Mesodermal cell (in vitro differentiated cells): Measurements from ENCODE around the gene CDH23.
A peak's percentile ranks its signal among the peaks of the same experiment; 100 is the strongest.

Experiments used
- H3K27ac ChIP-seq: 2 replicates; pipeline ENCODE4 v1.7.0; 2013; ENCODE audit warnings: mild to moderate bottlenecking, low read depth, low read length, moderate library complexity; ENCODE audit not compliant: severe bottlenecking
- H3K36me3 ChIP-seq: 2 replicates; pipeline ENCODE4 v1.7.1; 2013; ENCODE audit warnings: mild to moderate bottlenecking, low read length, moderate library complexity; ENCODE audit not compliant: control insufficient read depth, insufficient read depth
- H3K4me1 ChIP-seq: one replicate; pipeline ENCODE4 v1.7.1; 2013; ENCODE audit warnings: mild to moderate bottlenecking, low read length; ENCODE audit not compliant: insufficient read depth, control insufficient read depth, poor library complexity, severe bottlenecking
- H3K4me3 ChIP-seq: 2 replicates; pipeline ENCODE4 v1.7.0; 2013; ENCODE audit warnings: low read length, control low read depth, mild to moderate bottlenecking; ENCODE audit not compliant: insufficient read depth, poor library complexity, severe bottlenecking; ENCODE audit errors: extremely low read depth
- H3K9me3 ChIP-seq: 2 replicates; pipeline ENCODE4 v1.7.1; 2013; ENCODE audit warnings: mild to moderate bottlenecking, low read length, moderate library complexity; ENCODE audit not compliant: control insufficient read depth
- WGBS, 2 experiments: methylation state at CpG; one replicate each; pipeline ENCODE4 v1.1.5; 2013; ENCODE audit warnings: missing lambda C conversion rate in 2 of 2; ENCODE audit not compliant: insufficient coverage in 2 of 2; 5-methylcytosine and 5-hydroxymethylcytosine counted together

CDH23 gene

DNA sequence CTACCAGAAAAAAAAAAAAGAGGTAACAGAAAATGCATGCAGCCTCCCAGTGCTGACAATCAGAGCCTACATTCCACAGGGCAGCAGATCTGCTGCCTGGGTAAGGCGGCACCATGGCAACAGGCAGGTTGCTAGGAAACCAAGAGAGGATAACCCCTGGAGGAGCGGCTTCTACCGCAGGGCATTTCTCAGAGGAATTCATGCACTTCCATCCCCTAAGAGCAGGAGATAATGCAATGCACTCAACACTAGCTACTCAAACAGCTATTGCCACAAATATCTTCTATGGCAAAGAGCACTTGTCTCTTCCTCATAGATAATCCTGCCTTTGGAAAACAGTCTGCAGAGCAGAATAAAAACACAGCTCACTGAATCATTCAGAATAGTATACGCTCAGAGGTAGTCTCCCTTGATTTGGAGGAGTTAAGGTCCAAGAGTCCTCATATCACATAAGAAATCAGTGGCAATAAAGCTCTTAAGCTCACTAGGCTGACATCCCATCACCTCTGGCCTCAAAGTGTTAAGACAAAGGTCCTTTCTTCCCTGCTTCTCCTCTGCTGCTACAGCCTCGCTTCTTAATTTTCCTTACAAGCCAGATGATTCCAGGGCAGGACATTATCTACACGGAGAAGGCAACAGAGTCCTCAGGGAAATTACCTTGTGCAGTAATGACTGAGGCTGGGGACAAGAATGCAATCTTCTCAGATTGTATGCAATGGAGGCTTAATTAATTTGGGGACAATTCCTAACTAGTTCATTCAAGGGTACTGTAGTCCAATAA, 443.6 kb downstream of the CDH23 start:
- peaks cover 59% of the 10 kb centered on the region for H3K4me1 ChIP-seq

DNA sequence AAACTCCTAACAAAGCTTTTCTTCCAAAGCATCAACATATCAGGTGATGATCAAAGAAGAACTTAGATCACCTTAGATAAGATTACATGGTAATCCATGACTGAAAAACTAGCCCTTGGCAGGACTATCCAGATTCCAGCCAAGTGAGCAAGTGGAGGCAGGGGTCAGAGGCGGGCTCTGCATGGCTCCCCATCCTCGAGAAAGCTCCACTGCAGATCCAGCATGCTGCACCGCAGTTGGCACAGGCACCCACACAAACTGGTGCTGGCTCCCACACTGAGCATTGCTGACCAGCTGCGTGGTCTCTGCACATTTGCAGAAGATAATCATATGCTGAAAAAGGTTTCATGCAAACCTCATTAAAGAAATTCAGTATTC, 444.2 kb downstream of the CDH23 start:
- H3K9me3 ChIP-seq: no peaks in the 10 kb centered on the region
- no peak overlapping the region for H3K4me3 ChIP-seq
- no peaks in the 10 kb centered on the region for H3K36me3 ChIP-seq
- H3K27ac ChIP-seq: peak overlapping the region; percentile 92
- 79% methylated on average over 4 of the region's 4 CpGs for WGBS, 2 experiments
- peaks cover 57% of the 10 kb centered on the region for H3K4me1 ChIP-seq

More for the DNA sequence above, 443.6 kb downstream of the CDH23 start:
- WGBS, 2 experiments: 26 to 30% methylated on average over 5 to 6 of the region's 6 CpGs
- peak overlapping the region; percentile 92 for H3K27ac ChIP-seq
- no peaks in the 10 kb centered on the region for H3K9me3 ChIP-seq
- H3K4me3 ChIP-seq: no peak overlapping the region
- no peaks in the 10 kb centered on the region for H3K36me3 ChIP-seq

DNA sequence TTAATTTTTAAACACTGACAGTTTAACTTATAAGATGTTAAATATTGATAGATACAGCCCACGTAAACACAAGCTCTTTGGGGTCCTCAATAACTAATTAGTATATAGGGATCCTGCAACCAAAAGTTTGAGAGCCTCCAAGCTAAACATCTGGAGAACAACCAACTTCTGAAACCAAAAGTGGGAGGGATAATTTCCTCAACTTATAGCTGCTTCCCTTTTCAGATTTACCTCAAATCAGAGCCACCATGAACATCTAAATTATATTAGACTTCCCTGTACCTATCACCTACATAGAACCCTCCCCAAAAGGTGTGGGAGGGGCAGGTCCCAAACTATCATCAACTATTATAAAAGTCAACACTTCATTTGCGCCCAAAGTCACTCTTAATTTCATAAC, 445.7 kb downstream of the CDH23 start:
- Histone ChIP-seq H3K27ac (no peak overlapping the region), H3K4me1 (peaks cover 43% of the 10 kb centered on the region), H3K9me3 (no peaks in the 10 kb centered on the region), H3K36me3 (no peaks in the 10 kb centered on the region), H3K4me3 (no peak overlapping the region)
- WGBS, 2 experiments: no CpG with 5 or more reads among the region's 2 CpGs

DNA sequence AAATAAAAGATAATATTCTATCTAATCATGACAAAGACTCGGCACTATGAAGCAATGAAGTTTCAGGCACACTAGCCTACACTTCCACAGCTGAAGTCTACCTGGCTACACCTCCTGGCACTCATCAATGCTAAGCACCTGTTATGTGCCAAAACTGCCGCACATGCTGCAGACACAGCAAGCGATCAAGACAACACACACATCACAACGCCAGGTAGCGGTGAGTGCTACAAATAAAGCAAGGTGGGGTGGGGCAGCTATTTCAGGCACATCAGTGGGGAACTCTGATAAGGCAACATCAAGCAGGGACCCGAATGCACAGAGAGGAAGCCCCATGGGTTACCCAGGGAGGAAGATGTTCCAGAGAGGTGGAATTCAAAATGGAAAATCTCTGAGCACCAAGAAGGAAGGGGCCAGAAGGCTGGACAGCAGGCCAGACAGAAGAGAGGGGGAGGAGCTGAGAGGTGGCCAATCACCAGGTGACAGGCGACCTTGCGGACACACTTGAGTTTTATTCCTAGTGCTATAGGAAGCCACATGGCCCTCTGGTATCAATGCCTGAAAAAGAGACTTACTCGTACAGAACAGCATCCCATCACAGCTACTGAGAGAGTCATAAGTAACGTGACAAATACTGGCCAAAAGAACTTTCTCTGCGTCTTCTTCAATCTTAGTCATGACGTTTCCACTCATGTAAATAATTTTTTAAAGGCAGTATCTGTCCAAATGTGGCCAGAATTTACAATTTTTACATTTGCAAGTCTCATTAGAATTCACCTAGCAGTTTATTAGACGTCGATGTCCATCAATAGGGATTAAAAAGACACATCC, 446.4 kb downstream of the CDH23 start:
- Histone ChIP-seq H3K36me3 (no peaks in the 10 kb centered on the region), H3K27ac (no peak overlapping the region), H3K4me1 (peaks cover 37% of the 10 kb centered on the region), H3K4me3 (no peak overlapping the region), H3K9me3 (no peaks in the 10 kb centered on the region)
- 90 to 95% methylated on average over 10 to 11 of the region's 14 CpGs for WGBS, 2 experiments

DNA sequence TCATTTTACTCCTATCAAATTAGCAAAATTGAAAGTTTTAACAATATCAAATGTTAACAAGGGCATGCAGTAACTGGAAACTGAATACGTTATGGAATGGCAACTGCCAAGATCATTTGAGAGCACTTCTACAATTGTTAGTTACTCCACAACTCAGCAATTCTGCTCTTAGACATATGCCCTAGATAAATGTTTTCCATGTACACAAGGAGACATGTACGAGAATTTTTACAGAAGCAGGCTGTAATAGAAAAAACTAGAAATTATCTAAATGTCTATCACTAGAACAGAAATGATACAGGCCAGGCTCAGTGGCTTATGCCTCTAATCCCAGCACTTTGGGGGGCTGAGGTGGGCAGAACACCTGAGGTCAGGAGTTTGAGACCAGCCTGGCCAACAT, 447.4 kb downstream of the CDH23 start:
- Histone ChIP-seq H3K4me3 (no peak overlapping the region), H3K36me3 (no peaks in the 10 kb centered on the region), H3K9me3 (no peaks in the 10 kb centered on the region), H3K4me1 (peaks cover 35% of the 10 kb centered on the region), H3K27ac (no peak overlapping the region)
- WGBS, 2 experiments: 88 to 100% methylated on average over 1 of the region's 2 CpGs

DNA sequence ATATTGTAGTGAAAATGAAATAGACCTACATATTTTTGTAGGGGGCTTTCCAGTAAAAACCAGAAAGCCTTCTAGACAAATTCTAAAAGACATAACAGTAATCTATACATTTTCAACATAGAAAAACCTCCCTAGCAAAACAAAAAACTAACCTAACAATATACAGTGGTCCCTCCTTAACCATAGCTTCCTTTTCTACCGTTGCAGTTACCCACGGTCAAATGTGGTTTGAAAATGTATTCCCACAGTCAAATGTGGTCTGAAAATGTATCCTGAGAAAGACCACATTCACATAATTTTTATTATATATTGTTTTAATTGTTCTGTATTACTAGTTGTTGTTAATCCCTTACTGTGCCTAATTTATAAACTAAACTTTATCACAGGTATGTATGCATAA, 448.0 kb downstream of the CDH23 start:
- no peaks in the 10 kb centered on the region for H3K36me3 ChIP-seq
- no CpG with 5 or more reads among the region's 2 CpGs for WGBS, 2 experiments
- H3K4me1 ChIP-seq: peaks cover 29% of the 10 kb centered on the region
- no peaks in the 10 kb centered on the region for H3K9me3 ChIP-seq
- H3K4me3 ChIP-seq: no peak overlapping the region
- no peak overlapping the region for H3K27ac ChIP-seq

DNA sequence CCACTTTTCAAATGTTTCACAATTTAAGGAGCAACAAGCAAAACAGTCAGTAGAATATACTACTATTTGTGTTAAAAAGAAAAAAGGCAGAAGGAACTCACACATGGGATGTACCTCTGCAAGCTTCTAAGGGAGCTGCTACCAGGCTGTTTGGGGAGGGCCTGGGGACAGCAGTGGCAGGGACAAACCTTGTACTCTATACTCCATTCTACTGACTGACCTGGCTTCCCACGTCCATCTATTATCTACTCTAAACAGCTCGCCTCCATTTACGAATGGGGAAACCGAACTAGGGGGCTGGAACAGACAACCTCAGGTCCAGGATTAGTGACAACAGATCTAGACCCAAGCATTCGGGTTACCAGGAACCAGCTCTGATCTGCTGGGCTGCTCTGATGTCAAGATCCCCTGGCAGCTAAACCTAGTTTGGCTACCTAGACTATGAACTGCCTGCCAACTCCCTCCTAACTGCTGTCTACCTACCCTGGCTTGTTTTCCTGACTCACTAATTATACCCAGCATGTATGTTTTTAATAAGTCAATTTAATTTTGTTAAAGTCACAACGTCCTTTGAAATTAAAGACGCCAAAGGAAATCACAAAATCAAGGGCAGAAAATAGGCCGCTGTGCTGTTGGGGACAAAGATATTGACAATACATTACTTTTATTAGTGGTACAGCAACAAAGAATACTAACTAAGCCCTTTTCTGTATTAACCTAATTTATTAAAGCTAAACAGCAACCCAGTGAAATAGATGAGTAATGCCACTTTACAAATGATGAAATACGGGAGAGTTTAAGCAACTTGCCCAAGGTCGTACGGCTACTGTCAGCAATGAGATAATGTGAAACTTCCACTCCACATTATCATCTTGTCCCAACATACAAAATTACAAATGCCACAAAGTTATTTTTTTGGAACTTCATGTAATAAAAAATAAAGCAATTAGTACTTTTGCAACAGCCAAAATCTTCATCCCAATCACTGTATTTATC, 449.0 kb downstream of the CDH23 start:
- 92 to 98% methylated on average over 4 to 5 of the region's 11 CpGs for WGBS, 2 experiments
- no peaks in the 10 kb centered on the region for H3K9me3 ChIP-seq
- H3K27ac ChIP-seq: no peak overlapping the region
- no peak overlapping the region for H3K4me3 ChIP-seq
- H3K36me3 ChIP-seq: no peaks in the 10 kb centered on the region
- peaks cover 21% of the 10 kb centered on the region for H3K4me1 ChIP-seq

DNA sequence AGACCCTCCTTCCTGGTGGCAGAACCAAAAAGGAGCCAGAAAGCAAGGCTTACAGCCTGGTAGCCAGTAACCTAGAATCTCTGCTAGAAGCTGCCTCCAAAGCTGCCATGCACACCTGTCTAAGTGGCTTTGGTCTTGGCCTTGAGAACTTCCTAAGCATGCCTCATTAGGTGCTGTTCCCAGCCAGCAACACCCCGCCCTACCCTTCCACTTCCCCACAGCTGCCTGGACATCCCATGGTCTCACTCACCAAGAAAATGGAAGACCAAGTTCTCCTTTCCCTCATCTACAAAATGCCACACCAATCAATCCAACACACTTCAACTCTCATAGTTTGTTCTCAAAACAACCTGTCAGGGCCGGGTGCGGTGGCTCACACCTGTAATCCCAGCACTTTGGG, 450.1 kb downstream of the CDH23 start:
- no peak overlapping the region for H3K27ac ChIP-seq
- H3K4me3 ChIP-seq: no peak overlapping the region
- 92 to 100% methylated on average over 1 to 3 of the region's 3 CpGs for WGBS, 2 experiments
- no peaks in the 10 kb centered on the region for H3K36me3 ChIP-seq
- no peaks in the 10 kb centered on the region for H3K9me3 ChIP-seq
- H3K4me1 ChIP-seq: peaks cover 13% of the 10 kb centered on the region

DNA sequence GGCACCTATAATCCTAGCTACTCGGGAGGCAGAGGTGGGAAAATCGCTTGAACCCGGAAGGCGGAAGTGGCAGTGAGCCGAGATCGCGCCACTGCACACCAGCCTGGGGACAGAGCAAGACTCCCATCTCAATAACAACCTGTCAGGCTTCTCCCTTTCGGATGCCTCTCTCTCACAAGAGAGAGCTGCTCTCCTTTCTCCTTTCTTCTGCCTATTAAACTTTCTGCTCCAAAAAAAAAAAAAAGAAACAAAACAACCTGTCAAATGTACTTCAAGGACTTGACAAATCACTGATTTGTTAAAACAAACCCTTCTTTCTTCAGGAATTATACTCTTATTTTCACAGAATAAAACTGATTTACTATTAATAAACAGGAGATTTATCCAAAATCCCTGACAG, 450.7 kb downstream of the CDH23 start:
- Histone ChIP-seq H3K9me3 (no peaks in the 10 kb centered on the region), H3K4me3 (no peak overlapping the region), H3K27ac (no peak overlapping the region), H3K36me3 (no peaks in the 10 kb centered on the region), H3K4me1 (peaks cover 13% of the 10 kb centered on the region)
- WGBS, 2 experiments: 89 to 95% methylated on average over 8 of the region's 8 CpGs
